ENCODE data around the gene VWA5B1.
"Not testable (repeated sequence)": the region's sequence is repeated elsewhere in the genome, so short reads cannot be mapped to it uniquely, and the experiment has no call there.

The VWA5B1 gene

GRCh38 chr1:20280341-20280740, 10.3 kb upstream of the VWA5B1 start:
- DNase-seq = no peak

GRCh38 chr1:20280906-20281305, 9.8 kb upstream of the VWA5B1 start:
- no peak for DNase-seq

GRCh38 chr1:20281801-20282200, 8.9 kb upstream of the VWA5B1 start:
- DNase-seq = no peak

GRCh38 chr1:20282533-20282932, 8.1 kb upstream of the VWA5B1 start:
- DNase-seq = no peak

GRCh38 chr1:20284046-20284445, 6.6 kb upstream of the VWA5B1 start:
- DNase-seq = no peak

- no peak for DNase-seq
Measured at GRCh38 chr1:20284625-20285024, 6.0 kb upstream of the VWA5B1 start.

- DNase-seq = no peak
Measured at GRCh38 chr1:20285510-20285909, 5.2 kb upstream of the VWA5B1 start.

- not testable (repeated sequence) for DNase-seq
Measured at GRCh38 chr1:20287696-20288095, 3.0 kb upstream of the VWA5B1 start.

- no peak for DNase-seq
Measured at GRCh38 chr1:20291645-20292084, 990 bp downstream of the VWA5B1 start.

GRCh38 chr1:20298626-20299025, 8.0 kb downstream of the VWA5B1 start:
- no peak for DNase-seq

- no peak for DNase-seq
Measured at GRCh38 chr1:20301463-20302107, 10.9 kb downstream of the VWA5B1 start.

- DNase-seq = no peak
Measured at GRCh38 chr1:20302108-20302471, 11.4 kb downstream of the VWA5B1 start.

- no peak for DNase-seq
Measured at GRCh38 chr1:20307026-20307425, 16.4 kb downstream of the VWA5B1 start.

- no peak for DNase-seq
Measured at GRCh38 chr1:20308569-20308968, 17.9 kb downstream of the VWA5B1 start.

GRCh38 chr1:20311289-20311688, 20.6 kb downstream of the VWA5B1 start:
- DNase-seq = no peak

- no peak for DNase-seq
Measured at GRCh38 chr1:20312310-20312709, 21.6 kb downstream of the VWA5B1 start.

GRCh38 chr1:20312818-20313217, 22.1 kb downstream of the VWA5B1 start:
- no peak for DNase-seq

GRCh38 chr1:20317471-20317870, 26.8 kb downstream of the VWA5B1 start:
- no peak for DNase-seq

GRCh38 chr1:20318521-20318920, 27.8 kb downstream of the VWA5B1 start:
- DNase-seq = no peak

GRCh38 chr1:20318971-20319370, 28.3 kb downstream of the VWA5B1 start:
- DNase-seq = no peak

- no peak for DNase-seq
Measured at GRCh38 chr1:20319456-20320220, 29.0 kb downstream of the VWA5B1 start.

GRCh38 chr1:20320704-20321103, 30.0 kb downstream of the VWA5B1 start:
- DNase-seq = no peak

- DNase-seq = no peak
Measured at GRCh38 chr1:20321573-20321972, 30.9 kb downstream of the VWA5B1 start.

GRCh38 chr1:20322081-20322824, 31.6 kb downstream of the VWA5B1 start:
- DNase-seq = peak; percentile 67

All from activated CD4-positive, alpha-beta T cell treated with anti-CD3 and anti-CD28 coated beads, Interleukin-2, amount 50 U/mL, for 16 hours (primary cell).